SU-DHL-6 (cell line): ENCODE results near the gene SMC5.

ENCODE experiments used
- H2AFZ ChIP-seq: fragments of 200-600 bp; sonication (generic); 2 replicates; pipeline ENCODE4 v1.6.1; 2014; ENCODE audit warnings: low read depth, mild to moderate bottlenecking, moderate library complexity, mixed read lengths, antibody characterized with exemption, low read length; ENCODE audit not compliant: severe bottlenecking
- H3F3A ChIP-seq: fragments of 200-600 bp; shearing (Covaris generic); 2 replicates; pipeline ENCODE4 v1.6.0; 2016; ENCODE audit warnings: antibody characterized with exemption, mild to moderate bottlenecking; ENCODE audit not compliant: insufficient read depth
- H3K27ac ChIP-seq: fragments of 200-600 bp; sonication (generic); 2 replicates; pipeline ENCODE4 v1.5.1; 2016; ENCODE audit warnings: low read depth, mild to moderate bottlenecking, low read length, moderate library complexity, mixed read lengths
- H3K27me3 ChIP-seq: fragments of 200-600 bp; sonication (generic), shearing (Covaris generic); 2 replicates; pipeline ENCODE4 v1.6.0; 2014; ENCODE audit warnings: mild to moderate bottlenecking, low read length
- H3K36me3 ChIP-seq: fragments of 200-600 bp; sonication (generic); 2 replicates; pipeline ENCODE4 v1.6.1; 2014; ENCODE audit warnings: mild to moderate bottlenecking, low read length, mixed read lengths
- H3K4me2 ChIP-seq: fragments of 300-600, 200-600 bp; shearing (Covaris generic), sonication (generic); 2 replicates; pipeline ENCODE4 v1.6.0; 2014; ENCODE audit warnings: low read length, low read depth, mild to moderate bottlenecking; ENCODE audit not compliant: poor library complexity, severe bottlenecking
- H3K4me3 ChIP-seq: fragments of 200-600 bp; sonication (generic); 2 replicates; pipeline ENCODE4 v1.5.1; 2014; ENCODE audit warnings: antibody characterized with exemption, low read length, mild to moderate bottlenecking, mixed read lengths; ENCODE audit not compliant: insufficient read depth, poor library complexity, severe bottlenecking
- H3K79me2 ChIP-seq: fragments of 200-600 bp; sonication (generic); 2 replicates; pipeline ENCODE4 v1.6.1; 2014; ENCODE audit warnings: mild to moderate bottlenecking, low read length, moderate library complexity; ENCODE audit not compliant: insufficient read depth
- H3K9ac ChIP-seq: fragments of 200-600 bp; sonication (generic); 2 replicates; pipeline ENCODE4 v1.7.0; 2014; ENCODE audit warnings: mild to moderate bottlenecking, low read length
- H3K9me2 ChIP-seq: fragments of 200-600 bp; sonication (generic); replicated peaks from 2 replicates; pipeline ENCODE4 v1.6.1; 2014; ENCODE audit warnings: low read length; ENCODE audit not compliant: insufficient read depth
- H3K9me3 ChIP-seq: fragments of 200-600 bp; sonication (generic); 2 replicates; pipeline ENCODE4 v1.6.1; 2014; ENCODE audit warnings: low read length, mixed read lengths; ENCODE audit not compliant: insufficient read depth
- H4K20me1 ChIP-seq: fragments of 200-600 bp; sonication (generic); 2 replicates; pipeline ENCODE4 v1.6.1; 2014; ENCODE audit warnings: low read depth, mild to moderate bottlenecking, antibody characterized with exemption, low read length, moderate library complexity, mixed read lengths
- EZH2phosphoT487 ChIP-seq: fragments of 200-600 bp; sonication (generic), shearing (Covaris generic); conservative IDR thresholded peaks from 2 replicates; pipeline ENCODE4 v1.6.1; 2018; ENCODE audit warnings: mild to moderate bottlenecking, antibody characterized with exemption, low read length, moderate library complexity, mixed read lengths
- TF ChIP-seq, protein P1 (sequence below): fragments of 200-600 bp; sonication (generic); IDR thresholded peaks from one replicate; pipeline ENCODE4 v1.5.1; 2017; ENCODE audit warnings: antibody characterized with exemption, mild to moderate bottlenecking, low read length, moderate library complexity; ENCODE audit not compliant: insufficient read depth, poor library complexity, severe bottlenecking

Gene SMC5

DNA sequence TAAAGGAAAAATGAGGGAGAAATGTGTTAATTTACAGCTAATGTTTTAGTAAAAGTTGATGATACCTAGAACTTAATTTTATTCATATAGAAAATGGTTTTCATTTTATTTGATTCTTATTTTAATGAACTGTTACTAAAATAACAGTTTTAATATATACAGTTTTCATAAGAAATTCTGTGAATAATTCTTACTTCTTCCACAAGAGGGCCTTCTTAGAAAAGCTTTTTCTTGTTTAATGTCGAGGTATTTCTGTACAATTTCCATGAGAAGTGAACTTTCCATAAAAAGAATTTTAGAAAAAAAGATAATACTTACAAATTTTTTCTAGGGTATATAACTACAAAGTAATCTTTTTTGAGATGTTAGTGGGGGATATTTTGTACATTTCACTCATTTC lies 81.8 kb downstream of the SMC5 start:
- Histone ChIP-seq H3K27ac (no peak overlapping the region), H3K79me2 (no peaks in the 10 kb centered on the region), H3K27me3 (no peaks in the 10 kb centered on the region), H3K4me2 (no peak overlapping the region), H3K9ac (no peak overlapping the region), H2AFZ (no peak overlapping the region), H4K20me1 (no peaks in the 10 kb centered on the region), H3K9me3 (no peaks in the 10 kb centered on the region), H3K36me3 (peaks cover 6% of the 10 kb centered on the region; the same call in 1 of the 2 replicates), H3K4me3 (no peak overlapping the region), H3F3A (peaks cover 9% of the 10 kb centered on the region; the same call in 1 of the 2 replicates), H3K9me2 (no peaks in the 10 kb centered on the region)
- TF ChIP-seq, protein P1, sequence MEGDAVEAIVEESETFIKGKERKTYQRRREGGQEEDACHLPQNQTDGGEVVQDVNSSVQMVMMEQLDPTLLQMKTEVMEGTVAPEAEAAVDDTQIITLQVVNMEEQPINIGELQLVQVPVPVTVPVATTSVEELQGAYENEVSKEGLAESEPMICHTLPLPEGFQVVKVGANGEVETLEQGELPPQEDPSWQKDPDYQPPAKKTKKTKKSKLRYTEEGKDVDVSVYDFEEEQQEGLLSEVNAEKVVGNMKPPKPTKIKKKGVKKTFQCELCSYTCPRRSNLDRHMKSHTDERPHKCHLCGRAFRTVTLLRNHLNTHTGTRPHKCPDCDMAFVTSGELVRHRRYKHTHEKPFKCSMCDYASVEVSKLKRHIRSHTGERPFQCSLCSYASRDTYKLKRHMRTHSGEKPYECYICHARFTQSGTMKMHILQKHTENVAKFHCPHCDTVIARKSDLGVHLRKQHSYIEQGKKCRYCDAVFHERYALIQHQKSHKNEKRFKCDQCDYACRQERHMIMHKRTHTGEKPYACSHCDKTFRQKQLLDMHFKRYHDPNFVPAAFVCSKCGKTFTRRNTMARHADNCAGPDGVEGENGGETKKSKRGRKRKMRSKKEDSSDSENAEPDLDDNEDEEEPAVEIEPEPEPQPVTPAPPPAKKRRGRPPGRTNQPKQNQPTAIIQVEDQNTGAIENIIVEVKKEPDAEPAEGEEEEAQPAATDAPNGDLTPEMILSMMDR = no peak
- TF ChIP-seq EZH2phosphoT487 = no peak

DNA sequence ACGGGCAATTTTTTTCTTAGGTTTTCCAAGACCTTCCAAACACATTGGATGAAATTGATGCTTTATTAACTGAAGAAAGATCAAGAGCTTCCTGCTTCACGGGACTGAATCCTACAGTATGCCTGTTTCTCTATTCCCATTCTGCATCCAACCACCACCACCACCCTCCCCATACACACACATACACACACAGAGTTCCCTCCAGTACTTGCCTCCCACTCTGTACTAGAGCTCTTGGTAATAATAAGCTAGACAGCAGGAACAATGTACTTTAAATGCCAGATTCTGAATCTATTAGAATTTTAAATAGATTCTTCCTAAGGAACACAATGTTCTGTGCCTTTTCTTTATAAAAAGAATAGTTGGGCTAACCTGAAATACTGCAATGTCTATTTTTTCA lies 88.3 kb downstream of the SMC5 start:
- Histone ChIP-seq H3K9me3 (no peaks in the 10 kb centered on the region), H3K4me2 (no peak overlapping the region), H3K4me3 (no peak overlapping the region), H3K27ac (no peak overlapping the region), H3K79me2 (no peaks in the 10 kb centered on the region), H3F3A (no peaks in the 10 kb centered on the region), H4K20me1 (no peaks in the 10 kb centered on the region), H3K9ac (no peak overlapping the region), H3K36me3 (peaks cover 23% of the 10 kb centered on the region; the same call in 1 of the 2 replicates), H3K9me2 (no peaks in the 10 kb centered on the region), H2AFZ (no peak overlapping the region), H3K27me3 (no peaks in the 10 kb centered on the region)
- no peak for TF ChIP-seq EZH2phosphoT487
- TF ChIP-seq, protein P1 = no peak

DNA sequence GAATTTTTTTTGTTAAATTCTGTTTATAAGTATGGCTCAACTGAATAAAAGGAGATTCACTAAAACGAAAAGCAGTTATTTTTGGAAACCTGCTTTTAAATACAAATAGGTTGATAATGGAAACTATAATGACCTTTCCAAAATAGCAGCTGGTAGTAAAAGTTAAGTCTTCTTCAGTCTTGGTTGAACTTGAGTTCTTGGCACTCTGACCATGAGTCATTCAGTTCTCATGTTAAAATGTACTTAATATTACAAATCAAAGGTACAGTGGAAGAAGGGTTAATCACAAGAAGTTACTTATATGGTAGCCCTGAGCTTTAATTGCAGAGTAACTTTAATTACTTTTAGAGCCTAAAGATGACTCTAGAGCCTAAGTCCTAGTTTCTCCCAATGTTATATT lies 93.6 kb downstream of the SMC5 start:
- H3K36me3 ChIP-seq = peaks cover 28% of the 10 kb centered on the region; the same call in 1 of the 2 replicates

More for the DNA sequence above, 93.6 kb downstream of the SMC5 start:
- Histone ChIP-seq H3F3A (no peaks in the 10 kb centered on the region; the same call in 1 of the 2 replicates), H4K20me1 (no peaks in the 10 kb centered on the region), H3K27ac (no peak overlapping the region), H3K4me2 (no peak overlapping the region), H2AFZ (no peak overlapping the region), H3K27me3 (no peaks in the 10 kb centered on the region), H3K4me3 (no peak overlapping the region), H3K9me2 (no peaks in the 10 kb centered on the region), H3K79me2 (no peaks in the 10 kb centered on the region), H3K9ac (no peak overlapping the region), H3K9me3 (no peaks in the 10 kb centered on the region)
- TF ChIP-seq, protein P1 = no peak
- no peak for TF ChIP-seq EZH2phosphoT487
